Erythroblast (primary cell): ENCODE data around the gene RELN.

Experiments used
- GATA1 ChIP-seq: IDR thresholded peaks from 2 replicates; pipeline ENCODE4 v1.6.1; 2011; ENCODE audit warnings: low read depth, mild to moderate bottlenecking, control low read depth, low read length, moderate library complexity
- POLR2A ChIP-seq: IDR thresholded peaks from 2 replicates; pipeline ENCODE4 v1.6.1; 2011; ENCODE audit warnings: mild to moderate bottlenecking, low read length

DNA sequence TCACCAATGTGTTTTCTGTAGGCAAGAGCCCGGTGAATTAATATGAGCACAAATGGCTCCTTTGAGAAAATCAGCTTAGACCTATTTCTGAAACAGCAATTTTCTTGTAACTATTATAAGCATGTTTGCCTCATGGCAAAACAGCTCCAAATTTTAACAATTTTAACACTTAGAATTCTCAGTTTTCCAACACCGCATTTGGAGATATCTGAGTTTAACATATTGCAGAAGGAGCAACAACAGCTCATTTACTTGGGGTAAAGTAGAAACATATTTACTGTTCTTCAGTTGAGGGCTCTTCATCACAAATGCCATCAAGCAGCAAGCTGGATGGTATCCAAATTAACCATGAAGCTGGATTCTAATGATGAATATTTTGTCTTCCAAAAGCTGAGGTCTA, 409.4 kb downstream of the RELN start:
- TF ChIP-seq POLR2A, result no peak
- no peak for TF ChIP-seq GATA1
